Heart left ventricle (tissue), 16 donors: ENCODE data around the gene GZMM. TPM values are rescaled to one million over a fixed set of nuclear protein-coding genes. Genes with fewer than 3 reads are reported as not detected.
A peak's percentile ranks its signal among the peaks of the same experiment; 100 is the strongest.

Experiments
- ATAC-seq, 4 donors: fragments of 200-7000 bp; cut with Tn5 transposase; one replicate each; pipeline ENCODE4 v1.9.1; 2020 to 2022; ENCODE audit warnings: moderate library complexity in 4 of 4, mild to moderate bottlenecking in 3 of 4, moderate number of reproducible peaks in 1 of 4
- DNase-seq, 5 donors: peaks; one replicate each; pipeline ENCODE4 v3.0.0-alpha.2; 2020
- H3K27ac ChIP-seq, 12 donors: fragments of 200-600 bp; sonication (generic) in 4 of 12; one replicate each; pipeline versions ENCODE4 v1.5.0 to v1.8.0; 2016 to 2022; ENCODE audit warnings: mild to moderate bottlenecking in 2 of 12
- H3K27me3 ChIP-seq, 9 donors: fragments of 200-600 bp; sonication (generic) in 2 of 9; one replicate each; pipeline versions ENCODE4 v1.5.1 to v1.8.0; 2016 to 2022; ENCODE audit warnings: mild to moderate bottlenecking in 3 of 9
- H3K36me3 ChIP-seq, 9 donors: fragments of 200-600 bp; sonication (generic) in 2 of 9; one replicate each; pipeline versions ENCODE4 v1.5.0 to v1.8.0; 2018 to 2022; ENCODE audit warnings: mild to moderate bottlenecking in 2 of 9
- H3K4me1 ChIP-seq, 12 donors: fragments of 200-600 bp; sonication (generic) in 4 of 12; one replicate each; pipeline versions ENCODE4 v1.5.0 to v1.8.0; 2016 to 2022; ENCODE audit warnings: mild to moderate bottlenecking in 3 of 12
- H3K4me3 ChIP-seq, 12 donors: fragments of 200-600 bp; sonication (generic) in 4 of 12; one replicate each; pipeline versions ENCODE4 v1.5.0 to v1.8.0; 2017 to 2022; ENCODE audit warnings: mild to moderate bottlenecking in 9 of 12, moderate library complexity in 4 of 12
- H3K9me3 ChIP-seq, 12 donors: fragments of 200-600 bp; sonication (generic) in 4 of 12; one replicate each; pipeline versions ENCODE4 v1.5.0 to v1.8.0; 2016 to 2022; ENCODE audit warnings: mild to moderate bottlenecking in 1 of 12
- CTCF ChIP-seq, 12 donors: fragments of 200-600 bp; sonication (generic) in 4 of 12; IDR thresholded peaks; one replicate each; pipeline versions ENCODE4 v1.5.0 to v1.8.0; 2018 to 2022; ENCODE audit warnings: antibody characterized with exemption in 12 of 12, mild to moderate bottlenecking in 5 of 12
- POLR2A ChIP-seq, 2 donors: fragments of 450-650 bp; IDR thresholded peaks; one replicate each; pipeline ENCODE4 v1.6.1; 2017; ENCODE audit warnings: antibody characterized with exemption in 2 of 2, mild to moderate bottlenecking in 2 of 2, moderate library complexity in 2 of 2
- WGBS, 4 donors: extraction: QIAGEN DNeasy Blood & Tissue Kit in 2 of 4; methylation state at CpG; one replicate each; pipeline versions ENCODE4 v1.1.5 to v1.1.7; 2013 to 2018; 5-methylcytosine and 5-hydroxymethylcytosine counted together
- intact Hi-C, 10 donors: fragments of 100-400 bp; cut with DNase I; formaldehyde crosslinking; loops; one replicate each; pipeline versions ENCODE4 v1.11.1 to v1.14.2; 2022
- polyA plus RNA-seq, 2 donors: library from polyadenylated mRNA; stranded (reverse); fragments of 200-250 nt; gene quantifications; one replicate each; pipeline ENCODE4 v1.2.3, GENCODE V29; 2013
- total RNA-seq, 9 donors: library from RNA; depleted of rRNA in 2 of 9; stranded (reverse); fragments of >200 nt in 2 of 9; fragmentation: NEBNext Ultra II Directional in 3 of 9; extraction: Animal tissue kit (Norgen Biotek cat#: 25700) in 3 of 9; gene quantifications; one replicate each; pipeline versions ENCODE4 v1.1.0 to v1.2.4, GENCODE V29; 2016 to 2023
- donor health status: ischemic (EF 13 %, LVEDD 7.1; RV severe dilation, severe dysfunction).
- donor health status: healthy with polysubstance abuse.
- donor health status: DM: no; HTN: yes; CAD: no.
- donor health status: DM: no; HTN: no; CAD: no.
- donor health status: ischemic (EF 25% LVEDD 6.9; RV normal size, moderate dysfunction).
- donor health status: ischemic (EF 25% LVEDD 5.7; RV mildly dilated, moderate dysfunction).
- donor health status: healthy.
- donor health status: DM: yes; HTN: yes; CAD: no.
- donor health status: ischemic (EF 35%, LVEDD 5.7; RV mildly dilated, moderate dysfunction).
- donor health status: nonischemic (EF 11% LVEDD 7.7; RV severe dilation, severe dysfunction).
- donor health status: DM: yes; HTN: yes; CAD: no.
- donor health status: PGD.
- donor health status: ischemic (EF 29% LVEDD 5.4; RV normal size, mild dysfunction).
- donor health status: nonischemic (EF 23%, LVEDD 6.1; RV moderate dilation, normal function).

GZMM gene
- total and polyA plus RNA-seq, 11 donors, result 0.12 to 3.0 (median 0.47) TPM; not detected in 5

- Histone ChIP-seq H3K4me1 (peaks cover 15 to 30% (median 24%) of the 10 kb centered on the region in 12 donors), H3K27ac (peak overlapping the region in 11 of 12 donors; percentile 93 to 100 (median 98)), H3K9me3 (no peaks in the 10 kb centered on the region), H3K27me3 (peaks cover 0 to 5% (median 0%) of the 10 kb centered on the region in 9 donors), H3K4me3 (peak overlapping the region; percentile 74 to 100 (median 92)), H3K36me3 (peaks cover 0 to 6% (median under 1%) of the 10 kb centered on the region in 9 donors)
- ATAC-seq, result no peak
- DNase-seq, result no peak
- TF ChIP-seq POLR2A (IDR thresholded peaks at IDR 0.05) (no peak), CTCF (IDR thresholded peaks at IDR 0.05) (no peak)
- 67 to 71% (median 70%) methylated on average over 33 to 38 of the region's 38 CpGs for WGBS, 4 donors
- intact Hi-C loops, result loop anchor here in 5 of 10 donors (5.0 to 10.0 kb wide), 2 partner anchors 42 to 104 kb away; partner anchors contain the start of genes BSG (in 4 of the 5), FGF22 (in 1 of the 5) and POLRMT (in 1 of the 5)
Measured at GRCh38 chr19:530134-531008, 13.5 kb upstream of the GZMM start.

- Histone ChIP-seq H3K27ac (peak overlapping the region; percentile 93 to 100 (median 98)), H3K4me3 (peak overlapping the region; percentile 74 to 100 (median 92)), H3K36me3 (peaks cover 0 to 14% (median 9%) of the 10 kb centered on the region in 9 donors), H3K27me3 (peaks cover 0 to 2% (median 0%) of the 10 kb centered on the region in 9 donors), H3K9me3 (no peaks in the 10 kb centered on the region), H3K4me1 (peaks cover 16 to 35% (median 28%) of the 10 kb centered on the region in 12 donors)
- WGBS, 4 donors, result 0 to 1% (median 1%) methylated on average over 53 to 103 of the region's 103 CpGs
- peak; percentile 27 to 80 (median 68) for ATAC-seq
- intact Hi-C loops, result loop anchor here in 5 of 10 donors (5.0 to 10.0 kb wide), 2 partner anchors 41 to 104 kb away; partner anchors contain the start of genes BSG (in 4 of the 5), FGF22 (in 1 of the 5) and POLRMT (in 1 of the 5)
- TF ChIP-seq POLR2A (IDR thresholded peaks at IDR 0.05) (peak in 1 of 2 donors; percentile 72), CTCF (IDR thresholded peaks at IDR 0.05) (peak in 3 of 12 donors; percentile 16 to 25 (median 19))
- peak; percentile 85 to 94 (median 88) for DNase-seq
Measured at GRCh38 chr19:531009-531752, 12.7 kb upstream of the GZMM start.

GRCh38 chr19:531753-532560 is 11.9 kb upstream of the GZMM start, which contains the start of gene CDC34:
Gene CDC34, plus strand, starts transcription at chr19:531760. Its CDS starts 172 bp downstream, at chr19:531932.
- intact Hi-C loops, result loop anchor here in 9 of 10 donors (2.0 to 10.0 kb wide), 3 partner anchors 40 to 103 kb away; partner anchors contain the start of genes BSG (in 9 of the 9), FGF22 (in 1 of the 9) and POLRMT (in 1 of the 9)
- H3K4me1 ChIP-seq, result peaks cover 16 to 35% (median 28%) of the 10 kb centered on the region in 12 donors
- DNase-seq, result no peak
- 0 to 2% (median 0%) methylated on average over 50 to 84 of the region's 84 CpGs; no CpG with 5 or more reads in 1 of the 4 donors for WGBS, 4 donors
- TF ChIP-seq POLR2A (IDR thresholded peaks at IDR 0.05), result peak in 1 of 2 donors; percentile 48
- TF ChIP-seq CTCF (IDR thresholded peaks at IDR 0.05), result no peak
- peak within 1 kb of the TSS; percentile 93 to 100 (median 98) for H3K27ac ChIP-seq
- no peaks in the 10 kb centered on the region for H3K9me3 ChIP-seq
- peak in 3 of 4 donors; percentile 4 to 9 (median 4) for ATAC-seq
- H3K36me3 ChIP-seq, result peaks cover 0 to 22% (median 16%) of the 10 kb centered on the region in 9 donors
- H3K27me3 ChIP-seq, result no peaks in the 10 kb centered on the region
- peak within 1 kb of the TSS; percentile 74 to 100 (median 94) for H3K4me3 ChIP-seq
